ENCODE measurements around the gene INPP5K. TPM values are rescaled to one million over a fixed set of nuclear protein-coding genes. Genes with fewer than 3 reads are reported as not detected.

The INPP5K gene
- total and polyA plus RNA-seq, 2 of the 4 experiments (the other 2 are of a cell fraction) = 14.9 to 17.4 TPM

DNA sequence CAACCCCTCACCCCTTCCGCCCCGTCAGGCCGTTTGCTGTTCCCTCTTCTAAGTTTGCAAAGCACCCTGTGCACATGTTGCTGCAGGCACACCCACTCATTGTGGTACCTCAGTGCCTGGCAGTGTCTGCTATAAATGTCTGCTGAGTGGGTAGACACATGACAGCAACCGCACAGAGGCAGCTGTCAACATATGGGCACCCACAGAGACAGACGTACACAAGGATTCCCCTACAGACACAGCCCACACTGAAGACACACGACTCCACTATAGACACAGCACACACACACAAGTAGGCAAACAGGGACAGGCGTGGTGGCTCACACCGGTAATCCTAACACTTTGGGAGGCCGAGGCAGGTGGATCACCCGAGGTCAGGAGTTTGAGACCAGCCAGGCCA lies 42.6 kb downstream of the INPP5K start:
- Histone ChIP-seq H3K4ac (ENCODE audit: low read depth, low read length) (no peak overlapping the region), H2BK20ac (ENCODE audit: low read depth, low read length) (no peak overlapping the region), H2BK120ac (ENCODE audit: low read depth, low read length) (no peak overlapping the region), H3K79me1 (ENCODE audit: low read depth in 1 of 2, low read length in 2 of 2) (peaks cover 16 to 44% of the 10 kb centered on the region in 2 experiments), H3K18ac (ENCODE audit: low read depth, low read length) (no peak overlapping the region), H3K4me3 (ENCODE audit: insufficient read depth, low read depth, low read length) (no peak overlapping the region), H3K27ac (ENCODE audit: insufficient read depth, low read length) (no peak overlapping the region), H2AFZ (replicated peaks; ENCODE audit: low read length, poor library complexity) (no peak overlapping the region), H3K56ac (ENCODE audit: extremely low read depth, insufficient read depth, low read length) (no peak overlapping the region), H3K27me3 (ENCODE audit: control insufficient read depth, insufficient read depth, low read length) (no peaks in the 10 kb centered on the region), H4K20me1 (ENCODE audit: insufficient read depth, low read length) (peaks cover 26% of the 10 kb centered on the region), H4K91ac (ENCODE audit: insufficient read depth, low read depth, low read length) (no peak overlapping the region), H3K9me3 (ENCODE audit: control insufficient read depth, insufficient read depth, low read length) (no peaks in the 10 kb centered on the region), H2AK5ac (ENCODE audit: low read depth, low read length) (no peak overlapping the region), H2BK15ac (ENCODE audit: low read depth, low read length) (no peak overlapping the region), H4K8ac (ENCODE audit: low read depth in 2 of 2, low read length in 2 of 2) (no peak overlapping the region), H3K4me1 (ENCODE audit: control insufficient read depth, insufficient read depth, low read length) (no peaks in the 10 kb centered on the region), H2BK5ac (ENCODE audit: low read depth, low read length, poor library complexity, severe bottlenecking) (no peak overlapping the region), H3K36me3 (ENCODE audit: control insufficient read depth, insufficient read depth, low read length) (peaks cover 81% of the 10 kb centered on the region), H3K9me1 (ENCODE audit: insufficient read depth, low read length) (no peaks in the 10 kb centered on the region), H4K5ac (ENCODE audit: low read depth, low read length) (no peak overlapping the region), H3K23ac (ENCODE audit: low read depth, low read length) (no peak overlapping the region), H2AK9ac (replicated peaks; ENCODE audit: low read depth, low read length, poor library complexity) (no peak overlapping the region), H3K14ac (replicated peaks; ENCODE audit: low read depth, low read length) (no peak overlapping the region), H3K9ac (ENCODE audit: low read depth, low read length) (no peak overlapping the region), H3K4me2 (ENCODE audit: low read depth, low read length) (no peak overlapping the region)
- in situ Hi-C loops (cut with MboI; ENCODE audit: low sequenced_read_pairs) (no loop called here), dilution Hi-C loops (cut with HindIII; ENCODE audit: low sequenced_read_pairs, unreplicated experiment) (no loop called here), intact Hi-C loops (cut with micrococcal nuclease) (no loop called here)
- BruUV-seq (replicated peaks) = no TSS peak
- TF ChIP-seq NFE2L2 (IDR thresholded peaks at IDR 0.05; ENCODE audit: low read depth, low read length) = no peak
- TF ChIP-seq MXI1 (IDR thresholded peaks at IDR 0.05; ENCODE audit: borderline replicate concordance, low read depth, low read length) = no peak
- TF ChIP-seq, protein P1, sequence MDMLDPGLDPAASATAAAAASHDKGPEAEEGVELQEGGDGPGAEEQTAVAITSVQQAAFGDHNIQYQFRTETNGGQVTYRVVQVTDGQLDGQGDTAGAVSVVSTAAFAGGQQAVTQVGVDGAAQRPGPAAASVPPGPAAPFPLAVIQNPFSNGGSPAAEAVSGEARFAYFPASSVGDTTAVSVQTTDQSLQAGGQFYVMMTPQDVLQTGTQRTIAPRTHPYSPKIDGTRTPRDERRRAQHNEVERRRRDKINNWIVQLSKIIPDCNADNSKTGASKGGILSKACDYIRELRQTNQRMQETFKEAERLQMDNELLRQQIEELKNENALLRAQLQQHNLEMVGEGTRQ (IDR thresholded peaks at IDR 0.05; ENCODE audit: low read depth, low read length) = no peak
- TF ChIP-seq CHD1 (IDR thresholded peaks at IDR 0.05; ENCODE audit: low read depth, low read length) = no peak
- TF ChIP-seq POLR2A (IDR thresholded peaks at IDR 0.05; ENCODE audit: low read depth, low read length) = no peak
- TF ChIP-seq, protein P2, sequence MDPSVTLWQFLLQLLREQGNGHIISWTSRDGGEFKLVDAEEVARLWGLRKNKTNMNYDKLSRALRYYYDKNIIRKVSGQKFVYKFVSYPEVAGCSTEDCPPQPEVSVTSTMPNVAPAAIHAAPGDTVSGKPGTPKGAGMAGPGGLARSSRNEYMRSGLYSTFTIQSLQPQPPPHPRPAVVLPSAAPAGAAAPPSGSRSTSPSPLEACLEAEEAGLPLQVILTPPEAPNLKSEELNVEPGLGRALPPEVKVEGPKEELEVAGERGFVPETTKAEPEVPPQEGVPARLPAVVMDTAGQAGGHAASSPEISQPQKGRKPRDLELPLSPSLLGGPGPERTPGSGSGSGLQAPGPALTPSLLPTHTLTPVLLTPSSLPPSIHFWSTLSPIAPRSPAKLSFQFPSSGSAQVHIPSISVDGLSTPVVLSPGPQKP (IDR thresholded peaks at IDR 0.05; ENCODE audit: borderline replicate concordance, low read depth, low read length) = no peak
- TF ChIP-seq FOS (IDR thresholded peaks at IDR 0.05; ENCODE audit: low read depth, low read length) = no peak
- no peak for TF ChIP-seq RAD21 (IDR thresholded peaks at IDR 0.05; ENCODE audit: low read length)
- no peak for TF ChIP-seq RFX5 (IDR thresholded peaks at IDR 0.05; ENCODE audit: low read depth, low read length)
- no peak for TF ChIP-seq RCOR1 (IDR thresholded peaks at IDR 0.05; ENCODE audit: insufficient replicate concordance, low read length)
- TF ChIP-seq, protein P3, sequence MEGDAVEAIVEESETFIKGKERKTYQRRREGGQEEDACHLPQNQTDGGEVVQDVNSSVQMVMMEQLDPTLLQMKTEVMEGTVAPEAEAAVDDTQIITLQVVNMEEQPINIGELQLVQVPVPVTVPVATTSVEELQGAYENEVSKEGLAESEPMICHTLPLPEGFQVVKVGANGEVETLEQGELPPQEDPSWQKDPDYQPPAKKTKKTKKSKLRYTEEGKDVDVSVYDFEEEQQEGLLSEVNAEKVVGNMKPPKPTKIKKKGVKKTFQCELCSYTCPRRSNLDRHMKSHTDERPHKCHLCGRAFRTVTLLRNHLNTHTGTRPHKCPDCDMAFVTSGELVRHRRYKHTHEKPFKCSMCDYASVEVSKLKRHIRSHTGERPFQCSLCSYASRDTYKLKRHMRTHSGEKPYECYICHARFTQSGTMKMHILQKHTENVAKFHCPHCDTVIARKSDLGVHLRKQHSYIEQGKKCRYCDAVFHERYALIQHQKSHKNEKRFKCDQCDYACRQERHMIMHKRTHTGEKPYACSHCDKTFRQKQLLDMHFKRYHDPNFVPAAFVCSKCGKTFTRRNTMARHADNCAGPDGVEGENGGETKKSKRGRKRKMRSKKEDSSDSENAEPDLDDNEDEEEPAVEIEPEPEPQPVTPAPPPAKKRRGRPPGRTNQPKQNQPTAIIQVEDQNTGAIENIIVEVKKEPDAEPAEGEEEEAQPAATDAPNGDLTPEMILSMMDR (conservative IDR thresholded peaks at IDR 0.05; ENCODE audit: low read depth, low read length) = no peak
- no peak for TF ChIP-seq CEBPB (IDR thresholded peaks at IDR 0.05; ENCODE audit: low read depth, low read length)
- TF ChIP-seq BHLHE40 (IDR thresholded peaks at IDR 0.05; ENCODE audit: low read depth, low read length) = no peak
- no peak for TF ChIP-seq MAZ (IDR thresholded peaks at IDR 0.05; ENCODE audit: borderline replicate concordance, low read depth, low read length)
- no peak for TF ChIP-seq MAFK (IDR thresholded peaks at IDR 0.05; ENCODE audit: low read depth, low read length)
- TF ChIP-seq SMC3 (IDR thresholded peaks at IDR 0.05; ENCODE audit: low read depth, low read length) = no peak
- DNase-seq (no peak), ATAC-seq (ENCODE audit: low read depth) (no peak)
- POLR2A ChIA-PET (ENCODE audit: unreplicated experiment) = no interaction called here
- whole genome bisulfite sequencing, 2 experiments (ENCODE audit: extremely low coverage in 2 of 2, insufficient read length in 1 of 2) = 100% methylated on average over 4 of the region's 10 CpGs; no CpG with 5 or more reads in 1 of the 2 experiments
- CTCF ChIA-PET = no interaction called here

Measured in IMR-90 (cell line).